Measurements from ENCODE around the gene ALDH3B1.
A peak's percentile ranks its signal among the peaks of the same experiment; 100 is the strongest.

Gene ALDH3B1

DNA sequence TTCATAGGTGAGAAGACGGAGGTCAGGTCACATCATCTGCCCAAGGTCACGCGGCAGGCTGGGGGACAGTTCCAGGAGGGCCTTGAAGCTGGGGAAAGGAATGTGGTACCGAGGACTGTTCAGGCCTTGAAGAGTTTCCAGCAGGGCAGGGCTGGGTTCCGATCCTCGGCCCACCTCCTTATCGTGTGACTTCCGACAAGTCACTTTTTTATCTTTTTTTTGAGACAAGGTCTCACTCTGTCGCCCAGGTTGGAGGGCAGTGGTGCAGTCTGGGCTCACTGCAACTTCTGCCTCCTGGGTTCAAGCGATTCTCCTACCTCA is 21.0 kb downstream of the ALDH3B1 start:
- no peak for DNase-seq (ENCODE audit: low read depth in 2 of 2)

- no peak for DNase-seq (ENCODE audit: low read depth in 2 of 2)
Observed at GRCh38 chr11:68032003-68032402, 21.9 kb downstream of the ALDH3B1 start.

DNA sequence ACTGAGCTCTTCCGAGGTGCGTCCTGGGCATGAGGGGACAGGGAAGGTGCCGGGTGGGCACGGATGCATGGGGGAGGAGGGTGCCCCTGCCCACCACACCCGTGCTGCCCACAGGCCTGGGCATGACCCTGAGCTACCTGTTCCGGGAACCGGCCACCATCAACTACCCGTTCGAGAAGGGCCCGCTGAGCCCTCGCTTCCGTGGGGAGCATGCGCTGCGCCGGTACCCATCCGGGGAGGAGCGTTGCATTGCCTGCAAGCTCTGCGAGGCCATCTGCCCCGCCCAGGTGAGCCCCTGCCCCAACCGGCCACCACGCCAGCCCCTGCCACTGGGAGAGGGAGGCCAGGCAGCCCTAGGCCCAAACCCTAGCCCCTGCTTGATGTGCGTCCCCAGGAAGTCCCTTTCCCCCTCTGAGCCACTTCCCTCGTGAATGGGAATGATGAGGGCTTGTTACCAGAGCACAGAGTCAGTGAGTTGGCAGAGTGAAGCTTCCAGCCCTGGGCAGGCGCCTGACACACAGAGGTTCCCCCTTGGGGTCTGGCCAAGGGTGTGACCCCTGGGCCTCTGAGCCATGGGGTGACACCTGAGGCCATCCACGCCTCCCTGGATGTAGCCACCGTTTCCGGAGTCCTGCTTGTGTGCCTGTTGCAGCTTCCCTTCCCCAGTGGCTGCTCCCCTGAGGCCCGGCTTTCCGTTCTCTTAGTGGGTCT is 23.0 kb downstream of the ALDH3B1 start:
- no peak for DNase-seq (ENCODE audit: low read depth in 2 of 2)

- no peak for DNase-seq (ENCODE audit: low read depth in 2 of 2)
Observed at GRCh38 chr11:68033708-68034045, 23.6 kb downstream of the ALDH3B1 start.

DNA sequence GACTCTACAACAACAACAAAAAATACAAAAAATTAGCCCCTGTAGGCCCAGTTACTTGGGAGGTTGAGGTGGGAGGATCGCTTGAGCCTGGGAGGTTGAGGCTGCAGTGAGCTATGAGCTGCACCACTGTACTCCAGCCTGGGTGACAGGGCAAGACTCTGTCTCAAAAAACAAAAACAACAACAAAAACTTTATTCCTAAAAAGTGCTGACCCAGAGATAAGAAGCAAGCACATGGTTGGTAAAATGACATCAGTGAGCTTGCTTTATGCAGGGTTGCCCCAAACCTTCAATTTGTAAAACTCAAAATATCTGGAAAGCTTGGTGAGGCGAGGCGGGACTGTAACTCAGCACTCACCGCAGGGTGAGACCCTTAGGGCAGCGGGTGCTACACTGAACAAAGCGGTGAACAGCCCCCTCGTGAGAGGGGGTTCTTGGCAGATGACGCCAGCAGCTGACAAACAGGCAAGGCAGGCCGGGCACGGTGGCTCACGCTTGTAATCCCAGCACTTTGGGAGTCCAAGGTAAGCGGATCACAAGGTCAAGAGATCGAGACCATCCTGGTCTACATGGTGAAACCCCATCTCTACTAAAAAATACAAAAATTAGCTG is 25.2 kb downstream of the ALDH3B1 start:
- no peak for DNase-seq (ENCODE audit: low read depth in 2 of 2)

DNA sequence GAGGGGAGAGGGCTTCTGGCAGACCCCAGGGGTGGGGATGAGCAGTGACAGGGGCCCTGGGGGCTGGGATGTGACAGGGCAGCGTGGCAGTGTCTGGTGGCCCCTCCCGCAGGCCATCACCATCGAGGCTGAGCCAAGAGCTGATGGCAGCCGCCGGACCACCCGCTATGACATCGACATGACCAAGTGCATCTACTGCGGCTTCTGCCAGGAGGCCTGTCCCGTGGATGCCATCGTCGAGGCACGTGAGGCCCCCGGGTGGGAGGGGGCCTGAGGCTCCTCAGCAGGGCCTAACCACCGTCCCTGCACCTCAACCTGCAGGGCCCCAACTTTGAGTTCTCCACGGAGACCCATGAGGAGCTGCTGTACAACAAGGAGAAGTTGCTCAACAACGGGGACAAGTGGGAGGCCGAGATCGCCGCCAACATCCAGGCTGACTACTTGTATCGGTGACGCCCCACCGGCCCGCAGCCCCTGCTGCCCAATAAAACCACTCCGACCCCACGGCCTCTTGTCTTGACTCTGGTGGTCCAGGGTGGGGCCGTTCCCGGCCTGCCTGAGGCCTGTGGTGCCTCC is 26.1 kb downstream of the ALDH3B1 start:
- DNase-seq (ENCODE audit: low read depth in 2 of 2) = no peak

- DNase-seq (ENCODE audit: low read depth in 2 of 2) = no peak
Observed at GRCh38 chr11:68036717-68037239, 26.7 kb downstream of the ALDH3B1 start.

DNA sequence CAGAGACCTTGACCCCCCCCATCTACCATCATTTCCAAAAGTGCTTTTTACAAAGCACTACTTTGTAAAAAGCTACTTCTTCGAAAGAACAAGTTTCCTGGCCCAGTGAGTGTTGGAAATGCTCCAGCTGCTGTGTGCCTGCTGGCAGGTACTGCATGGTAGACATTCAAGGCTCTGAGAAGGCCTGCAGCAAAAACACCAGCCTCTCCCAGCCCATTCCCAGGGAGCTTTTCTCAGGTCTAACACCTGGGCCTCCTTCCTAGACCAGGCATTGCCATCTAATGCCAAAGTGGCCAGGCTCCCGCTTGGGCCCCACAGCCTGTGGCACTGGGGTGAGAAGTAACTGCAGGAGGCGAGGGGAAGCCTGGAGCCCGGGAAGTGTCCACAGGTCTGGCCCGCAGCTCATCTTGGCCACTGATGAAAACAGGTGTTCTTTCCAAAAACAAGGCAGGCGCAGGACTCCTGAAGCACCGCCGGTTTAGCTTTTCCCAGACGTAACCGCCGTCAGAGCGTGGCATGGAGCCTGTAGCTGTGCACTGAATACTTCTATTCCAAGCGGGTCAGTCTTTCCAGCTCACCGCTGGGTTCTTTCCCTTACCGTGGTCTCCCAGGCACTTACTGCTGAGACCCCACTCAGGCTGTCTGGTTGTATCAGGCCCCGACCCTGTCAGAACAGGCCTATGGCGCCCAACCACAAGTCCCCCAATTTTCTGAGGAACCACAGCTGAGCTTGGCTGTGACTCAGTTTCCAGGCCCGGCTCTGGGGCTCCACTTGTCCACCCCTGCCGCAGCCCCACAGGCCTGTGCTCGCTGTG is 27.5 kb downstream of the ALDH3B1 start:
- DNase-seq (ENCODE audit: low read depth in 2 of 2) = no peak

DNA sequence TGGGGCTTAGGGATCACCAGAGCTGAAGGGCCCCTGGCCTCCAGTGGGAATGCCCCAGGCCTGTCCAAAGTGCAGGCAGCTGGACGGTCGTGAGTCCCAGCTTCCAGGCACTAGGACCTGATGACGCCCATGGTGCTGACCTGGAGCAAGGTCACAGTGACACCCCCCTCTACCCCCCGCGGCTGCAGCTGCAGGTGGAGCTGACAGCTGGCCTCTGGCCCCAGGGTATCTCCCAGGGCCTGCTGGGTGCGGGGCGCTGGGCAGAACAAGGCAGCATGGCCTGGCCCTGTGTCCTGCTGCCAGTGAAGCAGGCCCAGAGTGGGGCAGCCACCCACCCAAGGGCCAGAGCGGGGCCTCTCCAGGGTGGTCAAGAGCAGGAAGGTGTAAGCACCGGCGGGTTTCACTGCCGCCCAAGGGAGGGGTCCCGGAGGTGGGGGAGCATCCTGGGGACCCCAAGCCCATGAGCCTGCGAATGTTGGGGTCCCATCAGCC is 28.1 kb downstream of the ALDH3B1 start:
- no peak for DNase-seq (ENCODE audit: low read depth in 2 of 2)

DNA sequence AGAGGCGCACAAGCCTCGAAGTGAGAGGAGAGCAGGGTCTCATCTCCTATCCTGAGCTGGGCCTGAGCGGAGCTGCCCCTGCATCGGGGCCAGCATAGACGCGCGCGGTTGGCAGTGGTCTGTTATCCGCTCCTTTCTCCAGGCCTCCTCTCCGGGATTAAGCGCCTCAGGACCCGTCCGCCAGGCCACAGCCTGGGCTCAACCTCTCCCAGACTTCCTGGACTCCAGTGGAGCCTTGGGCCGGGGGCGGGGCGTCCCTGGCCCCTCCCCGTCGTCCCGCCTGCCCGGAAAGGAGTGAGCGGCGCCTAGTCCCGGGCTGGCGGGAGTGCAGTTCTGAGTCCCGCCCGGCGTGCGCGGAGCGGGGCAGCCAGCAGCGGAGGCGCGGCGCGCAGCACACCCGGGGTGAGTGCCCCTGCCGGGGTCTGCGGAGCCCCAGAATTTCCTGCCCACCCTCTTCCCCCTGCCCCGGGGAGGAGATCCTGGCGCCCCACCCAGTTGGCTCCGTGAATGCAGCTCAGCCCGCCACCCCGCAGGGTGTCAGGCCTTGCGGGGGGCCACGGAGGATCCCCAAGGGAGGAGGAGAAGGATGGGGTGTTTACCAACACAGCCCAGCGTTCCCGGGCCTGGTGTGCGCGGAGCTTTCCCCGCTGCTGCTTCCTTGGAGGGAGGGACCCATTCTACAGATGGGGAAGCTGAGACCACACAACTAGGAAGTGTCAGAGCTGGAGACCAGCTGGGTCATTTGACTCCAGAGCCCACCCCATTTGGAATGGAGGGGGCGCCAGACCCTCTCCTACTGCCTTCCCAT is 28.8 kb downstream of the ALDH3B1 start, which contains the start of gene TCIRG1:
TCIRG1 (plus strand) TSS at position 308 of the 808 bp plus-strand sequence. CDS start 2,247 bp downstream, outside the sequence.
- peak in 1 of 2 donors; percentile 17 for DNase-seq (ENCODE audit: low read depth in 2 of 2)

- DNase-seq (ENCODE audit: low read depth in 2 of 2) = no peak
Observed at GRCh38 chr11:68039526-68040086, 29.5 kb downstream of the ALDH3B1 start.

- no peak for DNase-seq (ENCODE audit: low read depth in 2 of 2)
Observed at GRCh38 chr11:68040101-68040956, 30.2 kb downstream of the ALDH3B1 start.

- no peak for DNase-seq (ENCODE audit: low read depth in 2 of 2)
Observed at GRCh38 chr11:68040957-68041591, 30.9 kb downstream of the ALDH3B1 start.

GRCh38 chr11:68041617-68042218 is 31.6 kb downstream of the ALDH3B1 start:
- no peak for DNase-seq (ENCODE audit: low read depth in 2 of 2)

DNA sequence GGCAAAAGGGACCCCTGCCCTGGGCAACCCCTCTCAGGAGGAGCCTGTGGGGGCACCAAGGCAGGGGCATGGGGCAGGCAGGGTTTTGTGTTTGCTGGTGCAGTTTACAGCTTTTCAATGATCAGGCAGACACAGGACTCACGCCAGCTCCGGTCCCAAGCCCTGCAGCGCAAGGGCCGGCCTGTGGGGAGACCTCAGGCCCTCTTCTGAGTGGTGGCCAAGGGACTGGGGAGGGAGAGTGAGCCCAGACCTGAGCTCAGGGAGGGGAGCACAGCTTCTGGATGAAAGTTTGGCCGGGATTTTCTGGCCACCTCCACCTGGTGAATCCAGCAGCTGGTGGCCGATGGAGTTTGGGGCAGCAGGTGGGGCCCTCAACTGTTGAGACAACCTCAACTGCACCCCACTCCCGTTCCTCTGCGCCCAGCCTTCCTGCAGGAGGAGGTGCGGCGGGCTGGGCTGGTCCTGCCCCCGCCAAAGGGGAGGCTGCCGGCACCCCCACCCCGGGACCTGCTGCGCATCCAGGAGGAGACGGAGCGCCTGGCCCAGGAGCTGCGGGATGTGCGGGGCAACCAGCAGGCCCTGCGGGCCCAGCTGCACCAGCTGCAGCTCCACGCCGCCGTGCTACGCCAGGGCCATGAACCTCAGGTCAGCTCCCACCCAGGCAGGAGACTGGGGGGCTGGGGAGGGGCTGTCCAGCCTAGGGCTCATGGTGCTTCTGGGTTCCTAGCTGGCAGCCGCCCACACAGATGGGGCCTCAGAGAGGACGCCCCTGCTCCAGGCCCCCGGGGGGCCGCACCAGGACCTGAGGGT is 32.3 kb downstream of the ALDH3B1 start:
- DNase-seq (ENCODE audit: low read depth in 2 of 2) = no peak

DNA sequence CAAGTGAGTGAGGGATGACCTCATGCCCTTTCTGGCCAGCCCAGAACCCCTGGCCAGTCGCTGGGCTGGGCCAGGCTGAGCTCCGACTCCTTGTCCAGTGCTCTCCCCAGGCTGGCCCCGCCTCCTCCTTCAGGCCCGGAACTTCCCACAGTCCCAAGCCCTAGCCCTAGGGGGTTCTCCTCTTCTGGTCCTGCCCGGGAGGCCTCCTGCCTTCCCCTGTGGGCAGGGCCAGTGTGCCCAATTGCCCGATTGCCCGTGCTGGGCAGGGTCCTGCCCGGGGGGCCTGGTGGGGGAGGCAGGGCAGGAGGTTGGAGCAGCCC is 32.9 kb downstream of the ALDH3B1 start:
- DNase-seq (ENCODE audit: low read depth in 2 of 2) = no peak

- no peak for DNase-seq (ENCODE audit: low read depth in 2 of 2)
Observed at GRCh38 chr11:68043349-68044144, 33.4 kb downstream of the ALDH3B1 start.
